Measurements from ENCODE around the gene SLC37A1.

Gene SLC37A1

GRCh38 chr21:42580076-42580792 is 66.6 kb downstream of the SLC37A1 start:
- no peak for ATAC-seq

- no peak for ATAC-seq
These were observed 67.2 kb downstream of the SLC37A1 start for GRCh38 chr21:42580793-42581321.

- ATAC-seq: no peak
These were observed 67.8 kb downstream of the SLC37A1 start for GRCh38 chr21:42581336-42581992.

GRCh38 chr21:42581993-42582786 is 68.5 kb downstream of the SLC37A1 start:
- no peak for ATAC-seq

GRCh38 chr21:42582787-42583476 is 69.3 kb downstream of the SLC37A1 start:
- no peak for ATAC-seq

GRCh38 chr21:42583477-42584295 is 70.0 kb downstream of the SLC37A1 start:
- no peak for ATAC-seq

GRCh38 chr21:42584296-42584641 is 70.6 kb downstream of the SLC37A1 start:
- no peak for ATAC-seq

GRCh38 chr21:42585881-42586280 is 72.2 kb downstream of the SLC37A1 start:
- ATAC-seq: no peak

- ATAC-seq: no peak
These were observed 72.8 kb downstream of the SLC37A1 start for GRCh38 chr21:42586406-42586805.

- ATAC-seq: no peak
These were observed 73.4 kb downstream of the SLC37A1 start for GRCh38 chr21:42587036-42587435.

GRCh38 chr21:42590431-42591131 is 76.9 kb downstream of the SLC37A1 start:
- ATAC-seq: peak in 1 of 2 donors; percentile 42

GRCh38 chr21:42591170-42591869 is 77.7 kb downstream of the SLC37A1 start:
- ATAC-seq: no peak

GRCh38 chr21:42592156-42592820 is 78.6 kb downstream of the SLC37A1 start:
- no peak for ATAC-seq

- peak; percentile 86 to 90 for ATAC-seq
These were observed 79.6 kb downstream of the SLC37A1 start for GRCh38 chr21:42593007-42593814.

GRCh38 chr21:42594616-42595282 is 81.1 kb downstream of the SLC37A1 start:
- ATAC-seq: no peak

- no peak for ATAC-seq
These were observed 81.9 kb downstream of the SLC37A1 start for GRCh38 chr21:42595283-42596187.

GRCh38 chr21:42596657-42597056 is 83.0 kb downstream of the SLC37A1 start:
- ATAC-seq: no peak

Data from activated CD4-positive, CD25-positive, alpha-beta regulatory T cell treated with anti-CD3 and anti-CD28 coated beads, Interleukin-2, amount 50 U/mL, for 24 hours (primary cell).